ENCODE measurements around the gene ITSN2.

Gene ITSN2

GRCh38 chr2:24332791-24333540, 27.4 kb downstream of the ITSN2 start:
- no peak for DNase-seq

GRCh38 chr2:24330161-24330560, 30.2 kb downstream of the ITSN2 start:
- DNase-seq, result no peak

- no peak for DNase-seq
These were observed 30.6 kb downstream of the ITSN2 start for GRCh38 chr2:24329700-24330099.

- DNase-seq, result no peak
These were observed 32.3 kb downstream of the ITSN2 start for GRCh38 chr2:24328010-24328409.

GRCh38 chr2:24317491-24317920, 42.8 kb downstream of the ITSN2 start:
- no peak for DNase-seq

- no peak for DNase-seq
These were observed 44.7 kb downstream of the ITSN2 start for GRCh38 chr2:24315669-24316068.

- DNase-seq, result no peak
These were observed 46.3 kb downstream of the ITSN2 start for GRCh38 chr2:24313744-24314632.

- DNase-seq, result no peak
These were observed 52.4 kb downstream of the ITSN2 start for GRCh38 chr2:24307961-24308360.

- DNase-seq, result no peak
These were observed 55.7 kb downstream of the ITSN2 start for GRCh38 chr2:24304631-24305030.

GRCh38 chr2:24304098-24304497, 56.2 kb downstream of the ITSN2 start:
- no peak for DNase-seq

GRCh38 chr2:24301599-24301998, 58.7 kb downstream of the ITSN2 start:
- no peak for DNase-seq

- no peak for DNase-seq
These were observed 62.7 kb downstream of the ITSN2 start for GRCh38 chr2:24297663-24298062.

- no peak for DNase-seq
These were observed 73.2 kb downstream of the ITSN2 start for GRCh38 chr2:24287171-24287570.

- DNase-seq, result no peak
These were observed 74.7 kb downstream of the ITSN2 start for GRCh38 chr2:24285484-24286152.

GRCh38 chr2:24280645-24281044, 79.7 kb downstream of the ITSN2 start:
- DNase-seq, result no peak

- DNase-seq, result no peak
These were observed 80.2 kb downstream of the ITSN2 start for GRCh38 chr2:24280161-24280560.

- DNase-seq, result no peak
These were observed 83.9 kb downstream of the ITSN2 start for GRCh38 chr2:24276349-24276899.

GRCh38 chr2:24274809-24275208, 85.5 kb downstream of the ITSN2 start:
- no peak for DNase-seq

GRCh38 chr2:24273598-24273997, 86.7 kb downstream of the ITSN2 start:
- no peak for DNase-seq

- no peak for DNase-seq
These were observed 87.4 kb downstream of the ITSN2 start for GRCh38 chr2:24272907-24273306.

- no peak for DNase-seq
These were observed 88.1 kb downstream of the ITSN2 start for GRCh38 chr2:24272161-24272802.

GRCh38 chr2:24269265-24269664, 91.1 kb downstream of the ITSN2 start:
- no peak for DNase-seq

GRCh38 chr2:24265212-24265611, 95.1 kb downstream of the ITSN2 start:
- no peak for DNase-seq
